A549 treated with Mapracorat at 1 μM for 4 hours (cell line): ENCODE measurements around the gene C3. TPM values are rescaled to one million over a fixed set of nuclear protein-coding genes. Genes with fewer than 3 reads are reported as not detected.

Source experiments
- total RNA-seq: library from RNA; stranded (reverse); fragments of 200-300 nt; extraction: Qiagen RNA extraction; gene quantifications from 5 replicates; pipeline ENCODE4 v1.2.3, GENCODE V29; 2022

The C3 gene
- total RNA-seq = 40.6 to 52.1 TPM (median 49.5 TPM) in 5 replicates

DNA sequence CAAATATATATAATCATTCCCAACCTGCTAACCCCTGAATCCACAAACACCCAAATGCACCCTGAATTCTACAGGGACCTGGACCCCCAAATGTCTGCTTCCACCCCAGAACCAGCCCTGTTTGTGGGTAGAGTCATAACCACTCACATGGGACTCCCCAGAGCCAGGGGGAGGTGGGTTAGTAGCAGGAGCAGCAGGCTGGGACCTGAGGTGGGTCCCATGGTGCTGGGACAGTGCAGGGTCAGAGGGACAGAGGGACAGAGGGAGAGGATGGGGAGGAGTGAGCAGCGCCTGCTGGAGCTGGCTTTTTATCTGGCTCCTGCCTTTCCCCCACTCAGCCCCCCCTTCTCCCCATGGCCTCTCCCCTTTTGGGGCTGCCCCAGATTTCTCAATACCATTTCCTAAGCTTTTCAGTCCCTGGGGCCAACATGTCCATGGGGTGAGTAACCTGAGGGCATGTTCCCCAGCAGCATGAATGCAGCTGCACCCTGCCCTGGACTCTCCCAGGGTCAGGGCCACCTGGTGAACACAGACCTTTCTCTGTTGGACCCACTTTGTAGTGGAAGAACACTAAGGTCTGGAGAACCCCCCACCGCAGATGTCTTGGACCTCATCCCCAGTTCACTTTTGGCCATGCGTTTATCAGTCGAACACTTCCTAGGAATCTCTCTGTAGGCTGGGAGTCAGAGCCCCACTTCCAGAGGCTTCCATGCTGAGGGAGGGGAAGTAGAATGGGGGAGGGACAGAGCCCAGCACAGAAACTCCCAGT is at the start of gene C3:
TSS of gene C3 (minus strand) at position 282 of the 769 bp plus-strand sequence. CDS start at position 221, 61 bp downstream.

DNA sequence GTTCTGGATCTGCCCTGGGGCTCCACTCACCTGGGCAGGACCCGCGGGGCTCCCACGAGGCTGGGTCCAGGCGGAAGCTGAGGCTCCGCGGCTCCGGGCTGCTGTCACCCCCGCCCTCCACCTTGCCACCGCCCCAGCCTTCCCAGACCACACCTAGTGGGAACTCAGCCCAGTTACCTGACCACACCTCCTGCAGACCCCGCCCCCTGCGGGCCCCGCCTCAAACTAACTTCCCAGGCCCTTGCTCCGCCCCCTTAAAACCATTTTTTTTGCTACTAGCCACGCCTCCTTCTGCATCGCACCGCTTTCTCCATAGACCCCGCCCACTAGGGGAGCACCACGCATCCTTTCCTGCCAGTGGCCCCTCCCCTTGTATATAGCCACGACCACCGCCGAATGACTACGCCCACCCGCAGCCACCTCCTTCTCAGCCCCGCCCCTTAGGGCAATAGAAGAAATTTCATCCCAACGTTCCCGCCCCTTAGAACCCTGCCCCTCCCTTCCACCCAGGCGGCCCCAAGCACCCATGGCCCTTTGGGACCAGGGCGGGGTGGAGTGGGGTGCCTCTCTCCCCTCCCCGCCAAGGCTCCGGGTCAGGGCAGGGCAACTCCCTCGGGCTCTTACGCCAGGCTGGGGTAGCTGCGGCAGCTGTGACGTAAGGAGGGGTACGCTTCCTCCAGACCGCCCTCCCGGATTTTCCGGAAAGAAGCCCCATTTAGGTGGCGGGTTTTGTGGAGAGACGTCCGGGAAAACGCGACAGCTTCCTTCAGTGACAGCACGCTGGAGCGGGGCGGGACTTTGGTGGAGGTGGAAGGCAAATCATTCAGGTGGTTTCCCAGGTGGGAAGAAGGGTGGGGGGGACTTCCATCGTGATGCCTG is 47.1 kb upstream of the C3 start, which contains the start of gene SH2D3A:
TSS of gene SH2D3A (minus strand) at position 79 of the 879 bp plus-strand sequence. CDS start 3,687 bp downstream, outside the sequence.

DNA sequence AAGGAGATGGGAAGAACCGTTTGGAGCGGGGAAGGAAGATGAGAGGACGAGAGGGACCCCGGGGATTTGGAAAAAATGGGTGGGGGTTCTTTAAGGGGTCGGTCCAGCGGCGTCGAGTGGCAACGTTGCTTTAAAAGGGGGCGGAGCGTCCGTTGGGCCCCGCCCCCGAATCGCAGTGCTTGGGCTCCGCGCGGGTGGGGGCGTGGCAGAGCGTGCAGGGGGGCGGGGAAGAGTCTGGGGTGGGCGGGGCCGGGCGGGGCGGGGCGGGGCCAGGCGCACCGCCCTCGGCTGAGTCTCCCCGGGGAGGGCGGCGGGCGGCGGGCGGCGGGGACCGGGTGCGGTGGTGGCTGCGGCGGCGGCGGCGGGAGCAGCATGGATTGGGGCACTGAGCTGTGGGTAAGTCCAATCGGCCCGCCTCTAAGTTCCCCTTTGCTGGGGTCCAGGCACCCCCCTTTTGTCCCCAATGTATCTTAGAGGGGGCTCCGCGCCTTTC is 19.0 kb upstream of the C3 start, which contains the start of gene TRIP10:
TSS of gene TRIP10 (plus strand) at position 291 of the 493 bp plus-strand sequence. CDS start at position 373, 82 bp downstream.

DNA sequence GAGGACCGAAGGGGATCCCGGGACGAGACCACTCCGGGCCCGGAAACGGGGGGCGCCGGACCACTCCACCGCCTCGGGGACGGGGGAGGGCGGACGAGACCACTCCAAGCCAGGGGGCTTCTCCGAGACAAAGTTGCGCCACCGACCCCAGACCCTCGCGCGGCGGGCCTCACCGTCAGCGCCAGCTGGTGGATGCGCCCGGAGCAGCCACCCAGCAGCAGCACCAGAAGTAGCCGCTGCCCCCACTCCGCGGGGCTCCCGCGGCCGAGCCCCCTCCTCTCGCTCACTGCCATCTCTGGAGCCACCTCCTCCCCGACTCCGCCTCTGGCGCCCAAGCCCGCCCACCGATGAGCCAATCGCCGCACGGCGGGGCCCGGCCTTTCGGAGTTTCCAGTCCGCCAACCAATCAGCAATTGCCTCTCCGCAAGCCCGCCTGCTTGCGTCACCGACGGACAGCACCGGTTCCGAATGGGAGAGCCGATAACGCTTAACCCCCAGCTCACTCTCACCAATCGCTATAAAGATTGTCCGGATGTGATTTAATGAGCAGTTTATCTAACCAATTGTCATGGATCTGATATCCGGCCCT is 16.9 kb upstream of the C3 start, which contains the start of gene GPR108:
TSS of gene GPR108 (minus strand) at position 297 of the 589 bp plus-strand sequence. CDS start at position 293, 4 bp downstream.

Other genes starting within 250 kb of the C3 start
- gene DENND1C, start 238.9 kb downstream of the C3 start, total RNA-seq = 0.22 to 0.33 TPM (median 0.24 TPM) in 5 replicates
- gene TUBB4A, start 218.3 kb downstream of the C3 start, total RNA-seq = 6.0 to 7.6 TPM (median 6.5 TPM) in 5 replicates
- gene TNFSF9, start 189.6 kb downstream of the C3 start, total RNA-seq = 2.9 to 6.0 TPM (median 4.5 TPM) in 5 replicates
- 14.3 to 24.3 TPM (median 22.8 TPM) in 5 replicates for gene CD70, start 129.5 kb downstream of the C3 start, total RNA-seq
- gene TNFSF14, start 50.5 kb downstream of the C3 start, total RNA-seq = 0.06 to 0.14 TPM (median 0.10 TPM) in 4 of 5 replicates, not detected in the other
- 30.2 to 47.5 TPM (median 43.2 TPM) in 5 replicates for gene GPR108, start 16.9 kb upstream of the C3 start, total RNA-seq
- 77.2 to 96.3 TPM (median 91.7 TPM) in 5 replicates for gene TRIP10, start 19.0 kb upstream of the C3 start, total RNA-seq
- gene SH2D3A, start 46.8 kb upstream of the C3 start, total RNA-seq = 15.2 to 18.9 TPM (median 17.1 TPM) in 5 replicates
- 6.1 to 7.9 TPM (median 7.2 TPM) in 5 replicates for gene VAV1, start 52.1 kb upstream of the C3 start, total RNA-seq
- gene ADGRE1, start 166.9 kb upstream of the C3 start, total RNA-seq = 4.2 to 5.9 TPM (median 4.7 TPM) in 5 replicates